Testis (tissue), 2 donors: ENCODE data around the gene GSG1L.

Source experiments
- CTCF ChIP-seq, 3 experiments: fragments of 450-650 bp in 2 of 3; fragments of 200-600 bp in 1 of 3; sonication (generic) in 1 of 3; IDR thresholded peaks; one replicate each; pipeline ENCODE4 v1.5.1; 2016 to 2019; ENCODE audit warnings: antibody characterized with exemption in 3 of 3, mild to moderate bottlenecking in 2 of 3, moderate library complexity in 1 of 3
- POLR2A ChIP-seq: fragments of 450-650 bp; IDR thresholded peaks from one replicate; pipeline ENCODE4 v1.6.1; 2017; ENCODE audit warnings: antibody characterized with exemption, mild to moderate bottlenecking, moderate library complexity

DNA sequence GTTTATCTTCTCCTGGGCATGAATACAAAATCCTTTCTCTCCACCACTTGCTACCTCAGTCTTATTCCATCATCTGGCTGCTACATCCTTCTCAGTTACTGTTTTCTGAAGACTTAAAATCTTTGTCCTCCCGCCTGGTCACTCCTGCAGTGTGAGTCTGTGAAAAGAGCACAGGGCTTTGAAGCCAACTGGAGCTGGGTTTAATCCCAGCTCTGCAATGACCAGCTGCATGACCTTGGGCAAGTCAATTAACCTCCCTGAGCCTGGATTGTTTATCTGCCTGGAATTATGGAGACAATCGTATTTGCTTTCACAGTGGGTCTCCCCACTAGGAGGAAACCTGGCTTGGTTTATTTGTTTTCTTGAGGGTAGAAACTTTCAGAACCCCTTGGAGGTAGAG, 183.2 kb downstream of the GSG1L start:
- no peak for TF ChIP-seq POLR2A
- no peak for TF ChIP-seq CTCF (IDR thresholded peaks at IDR 0.05)
